Gastroesophageal sphincter (tissue), 4 donors: ENCODE measurements around the gene WDR87. TPM values are rescaled to one million over a fixed set of nuclear protein-coding genes. Genes with fewer than 3 reads are reported as not detected.
"Not testable (repeated sequence)": the region's sequence is repeated elsewhere in the genome, so short reads cannot be mapped to it uniquely, and the experiment has no call there.

Experiments used
- ATAC-seq: fragments of 150-250 bp; one replicate; pipeline ENCODE4 v1.9.1; 2016; ENCODE audit warnings: mild to moderate bottlenecking, moderate library complexity
- H3K27ac ChIP-seq, 4 donors: fragments of 200-600 bp; sonication (generic) in 3 of 4; 1 replicate in 3 of 4; 2 replicates in 1 of 4; pipeline ENCODE4 v1.5.1; 2016 to 2019
- H3K27me3 ChIP-seq: fragments of 200-600 bp; sonication (generic); one replicate; pipeline ENCODE4 v1.5.1; 2019
- H3K36me3 ChIP-seq, 2 donors: fragments of 200-600 bp; sonication (generic); one replicate each; pipeline ENCODE4 v1.5.1; 2019; ENCODE audit warnings: control low read depth in 1 of 2
- H3K4me1 ChIP-seq, 3 donors: fragments of 200-600 bp; sonication (generic); 1 replicate in 2 of 3; 2 replicates in 1 of 3; pipeline ENCODE4 v1.5.1; 2016 to 2019; ENCODE audit warnings: control low read depth in 2 of 3
- H3K4me3 ChIP-seq, 2 donors: fragments of 200-600 bp; sonication (generic); one replicate each; pipeline ENCODE4 v1.5.1; 2019; ENCODE audit warnings: mild to moderate bottlenecking in 1 of 2, moderate library complexity in 1 of 2
- H3K9me3 ChIP-seq, 3 donors: fragments of 200-600 bp; sonication (generic); one replicate each; pipeline ENCODE4 v1.5.1; 2017 to 2019; ENCODE audit warnings: control low read depth in 2 of 3
- CTCF ChIP-seq, 4 experiments: fragments of 200-600 bp in 2 of 4; fragments of 450-650 bp in 2 of 4; sonication (generic) in 1 of 4; IDR thresholded peaks; one replicate each; pipeline ENCODE4 v1.5.1; 2017 to 2019; ENCODE audit warnings: antibody characterized with exemption in 4 of 4, mild to moderate bottlenecking in 2 of 4, moderate library complexity in 2 of 4
- EP300 ChIP-seq: sonication (generic); formaldehyde crosslinking; IDR thresholded peaks from one replicate; pipeline ENCODE4 v1.6.1; 2017; ENCODE audit warnings: antibody characterized with exemption, mild to moderate bottlenecking
- POLR2A ChIP-seq, 2 donors: fragments of 450-650 bp; IDR thresholded peaks; one replicate each; pipeline ENCODE4 v1.6.1; 2017; ENCODE audit warnings: antibody characterized with exemption in 2 of 2, mild to moderate bottlenecking in 2 of 2, moderate library complexity in 1 of 2
- POLR2AphosphoS5 ChIP-seq: sonication (generic); formaldehyde crosslinking; IDR thresholded peaks from one replicate; pipeline ENCODE4 v1.6.1; 2017; ENCODE audit warnings: antibody characterized with exemption
- WGBS, 2 donors: methylation state at CpG; one replicate each; pipeline ENCODE4 v1.1.5; 2018; ENCODE audit warnings: low coverage in 1 of 2; 5-methylcytosine and 5-hydroxymethylcytosine counted together
- total RNA-seq, 4 donors: library from RNA; depleted of rRNA; stranded (reverse); fragments of >200 nt; gene quantifications; one replicate each; pipeline ENCODE4 v1.1.0, GENCODE V29; 2016

Gene WDR87
- total RNA-seq, 4 donors from 2014 or later = not detected

GRCh38 chr19:37876032-37876431 lies 30.4 kb downstream of the WDR87 start:
- no peak overlapping the region for H3K4me3 ChIP-seq
- ATAC-seq = no peak
- no peaks in the 10 kb centered on the region for H3K9me3 ChIP-seq
- TF ChIP-seq EP300 (no peak), POLR2A (IDR thresholded peaks at IDR 0.05) (no peak), CTCF (IDR thresholded peaks at IDR 0.05) (no peak), POLR2AphosphoS5 (no peak)
- H3K36me3 ChIP-seq = no peaks in the 10 kb centered on the region
- no peak overlapping the region for H3K27ac ChIP-seq
- no peaks in the 10 kb centered on the region for H3K4me1 ChIP-seq
- peaks cover 6% of the 10 kb centered on the region for H3K27me3 ChIP-seq
- 37 to 44% methylated on average over 2 of the region's 2 CpGs for WGBS, 2 donors

GRCh38 chr19:37874784-37875183 lies 31.6 kb downstream of the WDR87 start:
- Histone ChIP-seq H3K4me3 (no peak overlapping the region), H3K36me3 (no peaks in the 10 kb centered on the region), H3K27me3 (peaks cover 12% of the 10 kb centered on the region), H3K4me1 (no peaks in the 10 kb centered on the region), H3K9me3 (peaks cover 0 to 8% (median 0%) of the 10 kb centered on the region in 3 donors), H3K27ac (no peak overlapping the region)
- TF ChIP-seq POLR2AphosphoS5 (no peak), POLR2A (IDR thresholded peaks at IDR 0.05) (no peak), CTCF (IDR thresholded peaks at IDR 0.05) (no peak), EP300 (no peak)
- ATAC-seq = no peak
- 18 to 24% methylated on average over 3 of the region's 3 CpGs for WGBS, 2 donors

GRCh38 chr19:37872383-37872782 lies 34.0 kb downstream of the WDR87 start:
- H3K4me1 ChIP-seq = no peaks in the 10 kb centered on the region
- H3K27ac ChIP-seq = no peak overlapping the region
- no peak overlapping the region for H3K4me3 ChIP-seq
- H3K27me3 ChIP-seq = peaks cover 12% of the 10 kb centered on the region
- 83 to 84% methylated on average over 5 of the region's 5 CpGs for WGBS, 2 donors
- peaks cover 0 to 9% (median 0%) of the 10 kb centered on the region in 3 donors for H3K9me3 ChIP-seq
- TF ChIP-seq EP300 (no peak), CTCF (IDR thresholded peaks at IDR 0.05) (no peak), POLR2A (IDR thresholded peaks at IDR 0.05) (no peak), POLR2AphosphoS5 (no peak)
- ATAC-seq = no peak
- no peaks in the 10 kb centered on the region for H3K36me3 ChIP-seq

- H3K36me3 ChIP-seq = no peaks in the 10 kb centered on the region
- H3K4me3 ChIP-seq = no peak overlapping the region
- 51 to 63% methylated on average over 4 of the region's 4 CpGs for WGBS, 2 donors
- peaks cover 0 to 9% (median 0%) of the 10 kb centered on the region in 3 donors for H3K9me3 ChIP-seq
- peaks cover 12% of the 10 kb centered on the region for H3K27me3 ChIP-seq
- H3K27ac ChIP-seq = no peak overlapping the region
- ATAC-seq = no peak
- TF ChIP-seq POLR2AphosphoS5 (no peak), POLR2A (IDR thresholded peaks at IDR 0.05) (no peak), EP300 (no peak), CTCF (IDR thresholded peaks at IDR 0.05) (no peak)
- H3K4me1 ChIP-seq = no peaks in the 10 kb centered on the region
Measured at GRCh38 chr19:37869766-37870340, 36.5 kb downstream of the WDR87 start.

- Histone ChIP-seq H3K27ac (no peak overlapping the region), H3K36me3 (no peaks in the 10 kb centered on the region), H3K27me3 (peaks cover 11% of the 10 kb centered on the region), H3K4me3 (no peak overlapping the region), H3K9me3 (peaks cover 0 to 9% (median 0%) of the 10 kb centered on the region in 3 donors), H3K4me1 (no peaks in the 10 kb centered on the region)
- ATAC-seq = no peak
- TF ChIP-seq POLR2A (IDR thresholded peaks at IDR 0.05) = no peak
- TF ChIP-seq POLR2AphosphoS5 = no peak
- TF ChIP-seq EP300 = no peak
- no peak for TF ChIP-seq CTCF (IDR thresholded peaks at IDR 0.05)
- 6 to 36% methylated on average over 2 of the region's 2 CpGs for WGBS, 2 donors
Measured at GRCh38 chr19:37867831-37868230, 38.6 kb downstream of the WDR87 start.

GRCh38 chr19:37865930-37866329 lies 40.5 kb downstream of the WDR87 start:
- H3K27ac ChIP-seq, H3K9me3 ChIP-seq, H3K36me3 ChIP-seq, H3K4me3 ChIP-seq, ATAC-seq, H3K4me1 ChIP-seq, H3K27me3 ChIP-seq: not testable (repeated sequence)
- WGBS, 2 donors = 60 to 76% methylated on average over 1 to 2 of the region's 9 CpGs
